T47D (cell line): ENCODE data around the gene VRK2.
"Not testable (repeated sequence)": the region's sequence is repeated elsewhere in the genome, so short reads cannot be mapped to it uniquely, and the experiment has no call there.

Experiments used
- DNase-seq, 2 experiments: peaks; one replicate each; pipeline versions ENCODE4 v3.0.0 to v3.0.0-alpha.2; 2011 to 2012; ENCODE audit warnings: low read depth in 1 of 2, low spot score in 1 of 2
- JUND ChIP-seq: IDR thresholded peaks from 2 replicates; pipeline ENCODE4 v1.6.1; 2012; ENCODE audit warnings: low read depth
- in situ Hi-C: cut with HindIII; loops from 2 replicates; pipeline ENCODE4 v1.10.0; 2016; ENCODE audit warnings: low sequenced_read_pairs, low pct_unique_long_range_greater_than_20kb

Gene VRK2

GRCh38 chr2:58098254-58099095 is 51.9 kb downstream of the VRK2 start:
- no peak for DNase-seq
- TF ChIP-seq JUND = no peak
- in situ Hi-C loops = no loop called here

GRCh38 chr2:58099096-58099769 is 52.6 kb downstream of the VRK2 start:
- DNase-seq = no peak
- in situ Hi-C loops = no loop called here
- no peak for TF ChIP-seq JUND

- in situ Hi-C loops = no loop called here
- DNase-seq = no peak
- no peak for TF ChIP-seq JUND
Measured at GRCh38 chr2:58101500-58101899, 54.9 kb downstream of the VRK2 start.

GRCh38 chr2:58106896-58107295 is 60.3 kb downstream of the VRK2 start:
- TF ChIP-seq JUND = no peak
- no peak for DNase-seq
- in situ Hi-C loops = no loop called here

- no peak for TF ChIP-seq JUND
- DNase-seq = no peak
- in situ Hi-C loops = no loop called here
Measured at GRCh38 chr2:58107803-58108710, 61.5 kb downstream of the VRK2 start.

GRCh38 chr2:58109481-58109880 is 62.9 kb downstream of the VRK2 start:
- no peak for TF ChIP-seq JUND
- no peak for DNase-seq
- in situ Hi-C loops = no loop called here

GRCh38 chr2:58110765-58111164 is 64.2 kb downstream of the VRK2 start:
- no peak for DNase-seq
- in situ Hi-C loops = no loop called here

GRCh38 chr2:58113563-58113962 is 67.0 kb downstream of the VRK2 start:
- in situ Hi-C loops, DNase-seq: not testable (repeated sequence)

More at GRCh38 chr2:58110765-58111164, 64.2 kb downstream of the VRK2 start:
- TF ChIP-seq JUND = no peak

GRCh38 chr2:58120626-58121229 is 74.1 kb downstream of the VRK2 start:
- no peak for DNase-seq
- in situ Hi-C loops = no loop called here
- TF ChIP-seq JUND = no peak

GRCh38 chr2:58122040-58122439 is 75.4 kb downstream of the VRK2 start:
- in situ Hi-C loops = no loop called here
- TF ChIP-seq JUND = no peak
- DNase-seq = no peak

GRCh38 chr2:58122540-58122939 is 75.9 kb downstream of the VRK2 start:
- in situ Hi-C loops = no loop called here
- no peak for DNase-seq
- no peak for TF ChIP-seq JUND

- no peak for DNase-seq
- TF ChIP-seq JUND = no peak
- in situ Hi-C loops = no loop called here
Measured at GRCh38 chr2:58127111-58127510, 80.5 kb downstream of the VRK2 start.
